Ureter (tissue), 1 donor: ENCODE data around the gene TTC6. TPM values are rescaled to one million over a fixed set of nuclear protein-coding genes. Genes with fewer than 3 reads are reported as not detected.

Source experiments
- DNase-seq: peaks from one replicate; pipeline ENCODE4 v3.0.0-alpha.2; 2020; ENCODE audit warnings: low spot score
- total RNA-seq: library from RNA; stranded (reverse); gene quantifications from one replicate; pipeline ENCODE4 v1.2.4, GENCODE V29; 2023
- donor health status: DM: yes; HTN: yes; CAD: no.

TTC6 gene
- total RNA-seq, 1 donor from 2014 or later = 21.3 TPM

DNA sequence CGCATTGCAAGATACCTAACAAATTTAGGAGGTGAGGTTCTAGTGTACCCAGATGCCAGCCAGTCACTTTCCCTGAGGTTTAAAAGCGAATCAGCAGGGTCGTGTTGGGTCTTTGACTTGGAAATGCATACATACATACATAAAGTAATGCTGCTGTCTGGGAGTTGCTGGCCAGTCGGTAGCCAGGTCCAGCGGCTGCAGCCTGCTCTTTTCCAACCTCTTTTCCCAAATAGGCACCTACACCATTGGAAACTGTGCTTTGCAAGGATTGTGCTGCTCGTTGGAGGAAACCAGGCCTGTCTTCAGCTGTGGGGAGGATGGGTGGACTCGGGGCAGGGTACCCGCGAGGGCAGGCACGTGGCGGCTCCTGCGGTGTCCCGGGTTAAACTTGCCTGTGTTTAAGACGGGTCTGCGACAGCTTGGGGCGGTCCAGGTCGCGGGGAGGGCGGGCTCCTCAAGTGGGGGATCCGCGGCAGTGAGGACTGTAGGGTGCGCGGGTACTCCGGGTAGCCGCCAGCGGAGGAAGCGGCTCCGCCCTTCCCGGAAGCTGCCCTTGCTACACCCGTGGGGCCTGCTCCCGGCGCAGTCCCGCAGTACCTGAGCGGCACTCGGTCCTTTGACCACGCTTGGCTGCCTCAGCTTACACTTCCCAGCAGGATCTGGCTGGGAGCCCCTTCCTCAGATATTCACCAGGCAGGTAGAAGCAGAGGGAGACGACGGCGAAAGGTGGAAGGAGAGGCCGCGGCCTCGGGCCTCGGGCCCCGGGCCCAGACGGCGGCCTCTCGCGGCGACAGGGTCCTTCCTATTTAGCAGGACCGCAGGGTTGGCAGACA is 2.7 kb downstream of the TTC6 start:
- no peak for DNase-seq

DNA sequence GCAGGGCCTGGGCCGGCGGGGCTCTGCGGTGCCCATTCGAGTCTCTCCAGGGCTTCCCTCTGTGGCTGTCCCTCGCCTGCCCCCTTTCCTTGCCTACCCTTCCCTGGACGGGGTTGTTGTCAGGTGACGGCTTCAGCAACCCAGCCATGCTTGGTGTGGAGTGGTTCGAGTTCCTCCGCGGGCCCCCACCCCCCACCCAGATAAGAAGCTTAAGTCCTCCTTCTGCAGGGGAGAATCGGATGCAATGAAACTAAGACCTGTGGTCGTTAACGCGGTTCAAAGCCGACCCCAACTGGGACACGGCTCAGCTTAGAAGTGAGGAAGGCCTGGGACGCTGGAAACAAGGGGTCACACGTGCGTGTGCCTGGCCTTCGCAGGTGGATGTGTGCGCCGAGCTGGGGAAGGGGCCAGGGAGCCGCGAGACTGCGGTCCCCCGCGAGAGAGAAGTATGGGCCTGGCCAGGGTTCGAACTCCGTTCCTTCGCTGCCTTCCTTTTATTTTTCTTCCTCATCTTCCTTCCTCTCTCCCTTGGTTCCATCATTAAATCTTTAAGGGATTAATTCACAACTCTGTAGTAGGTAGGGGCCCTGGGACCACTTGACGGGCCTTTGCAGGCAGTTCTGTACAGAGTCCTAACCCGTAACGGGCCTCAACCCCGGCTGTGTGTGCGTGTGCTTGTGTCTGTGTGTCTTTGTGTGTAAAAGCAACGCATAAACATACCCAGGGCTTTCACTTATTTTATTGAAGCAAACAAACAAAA is 3.5 kb downstream of the TTC6 start:
- no peak for DNase-seq

DNA sequence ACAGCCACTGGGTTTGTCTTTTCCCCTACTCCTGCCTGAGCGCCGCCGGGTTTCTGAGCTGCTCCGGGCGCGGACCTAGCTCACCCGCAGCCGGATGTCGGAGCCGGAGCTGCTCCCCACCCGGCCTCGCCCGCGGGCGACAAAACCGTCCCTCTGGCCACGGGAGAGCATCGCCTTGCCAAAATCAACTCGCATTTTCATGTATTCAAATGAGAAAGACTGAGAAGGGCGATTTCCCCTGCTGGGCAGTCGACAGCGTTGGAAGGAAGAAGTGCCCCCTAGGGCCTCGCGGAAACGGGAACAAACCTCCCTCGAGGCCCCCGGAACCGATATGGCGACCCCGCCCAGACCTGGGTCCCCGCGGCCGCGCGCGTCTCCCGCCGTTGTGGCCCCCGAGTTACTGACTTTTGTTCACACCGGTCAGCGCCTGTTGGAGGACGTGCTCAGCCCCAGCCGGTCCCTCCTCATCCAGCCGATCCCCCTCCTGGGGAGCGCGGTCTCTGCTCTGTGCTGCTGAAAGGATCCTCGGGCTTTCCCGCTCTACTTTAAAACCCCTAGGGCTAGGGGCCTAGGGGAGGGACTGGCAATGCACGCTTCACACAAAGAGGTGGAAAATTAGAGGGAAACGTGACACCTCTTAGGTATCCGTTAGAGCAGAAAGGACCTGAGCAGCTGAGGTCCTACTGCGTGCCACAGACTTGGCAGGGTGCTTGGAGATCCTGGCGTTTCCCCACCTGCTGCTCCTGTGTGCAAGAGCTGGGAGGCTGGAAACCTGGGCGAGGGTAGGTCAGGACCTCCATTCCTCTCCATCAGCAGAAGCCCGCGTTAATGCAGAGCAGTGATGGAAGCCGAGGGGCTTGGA is 4.3 kb downstream of the TTC6 start:
- no peak for DNase-seq

DNA sequence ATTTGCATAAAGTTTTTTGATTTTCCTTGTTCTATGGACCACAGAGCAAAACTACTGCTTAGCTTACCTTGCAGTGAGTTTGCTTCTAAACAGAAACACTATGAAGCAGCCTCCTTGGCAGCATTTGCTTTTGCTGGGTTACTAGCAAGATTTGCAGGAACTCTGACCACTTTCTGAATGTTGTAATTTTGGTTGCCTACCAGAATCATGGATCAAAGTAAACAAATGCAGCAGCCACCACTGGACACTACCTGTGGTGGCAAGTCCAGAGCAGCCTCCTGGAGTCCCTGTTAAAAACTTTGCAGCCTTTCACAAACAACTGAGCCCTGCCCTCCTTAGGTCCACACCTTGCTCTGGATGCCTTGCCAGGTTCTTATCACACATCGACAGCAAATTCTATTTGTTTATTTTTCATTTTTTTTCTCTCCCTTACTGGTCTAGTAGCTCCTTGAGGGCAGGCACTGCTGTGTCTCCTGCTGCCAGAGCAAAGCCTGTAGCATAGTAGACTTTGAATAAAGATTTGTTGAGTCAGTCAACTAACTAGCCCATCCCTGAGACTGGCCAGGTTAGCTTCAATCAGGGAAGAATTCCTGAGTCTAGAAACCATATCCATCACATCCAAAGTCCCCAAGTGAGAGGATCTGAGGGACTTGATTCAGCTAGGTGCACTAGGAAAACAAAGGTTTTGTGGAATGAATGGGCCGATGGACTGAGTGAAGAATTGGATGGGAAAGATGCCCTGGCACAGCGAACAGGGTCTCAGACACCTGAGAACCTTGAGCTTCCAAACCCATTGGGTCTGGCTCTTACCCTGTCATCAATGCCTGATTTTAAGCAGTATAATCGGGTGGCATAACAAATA is 5.7 kb downstream of the TTC6 start:
- no peak for DNase-seq

DNA sequence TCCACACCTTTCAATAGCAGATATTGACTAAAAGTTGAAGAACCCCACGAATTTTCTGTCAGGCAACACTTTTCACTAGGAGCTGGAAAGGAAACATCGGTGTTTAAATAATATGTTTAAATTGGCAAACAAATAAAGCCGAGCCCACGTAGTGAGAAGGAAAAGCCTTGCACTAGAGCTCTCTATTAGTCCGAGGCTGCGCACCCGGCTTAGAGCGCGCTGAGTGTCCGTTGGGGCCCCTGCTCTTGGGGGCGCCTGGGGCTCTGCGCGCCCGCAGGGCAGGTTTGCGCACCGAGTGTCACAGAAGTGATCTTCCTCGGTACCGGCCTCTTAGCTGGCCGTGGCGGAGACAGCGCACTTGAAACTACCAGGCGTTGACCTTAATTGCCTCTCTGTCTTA is 6.4 kb downstream of the TTC6 start:
- DNase-seq = no peak

DNA sequence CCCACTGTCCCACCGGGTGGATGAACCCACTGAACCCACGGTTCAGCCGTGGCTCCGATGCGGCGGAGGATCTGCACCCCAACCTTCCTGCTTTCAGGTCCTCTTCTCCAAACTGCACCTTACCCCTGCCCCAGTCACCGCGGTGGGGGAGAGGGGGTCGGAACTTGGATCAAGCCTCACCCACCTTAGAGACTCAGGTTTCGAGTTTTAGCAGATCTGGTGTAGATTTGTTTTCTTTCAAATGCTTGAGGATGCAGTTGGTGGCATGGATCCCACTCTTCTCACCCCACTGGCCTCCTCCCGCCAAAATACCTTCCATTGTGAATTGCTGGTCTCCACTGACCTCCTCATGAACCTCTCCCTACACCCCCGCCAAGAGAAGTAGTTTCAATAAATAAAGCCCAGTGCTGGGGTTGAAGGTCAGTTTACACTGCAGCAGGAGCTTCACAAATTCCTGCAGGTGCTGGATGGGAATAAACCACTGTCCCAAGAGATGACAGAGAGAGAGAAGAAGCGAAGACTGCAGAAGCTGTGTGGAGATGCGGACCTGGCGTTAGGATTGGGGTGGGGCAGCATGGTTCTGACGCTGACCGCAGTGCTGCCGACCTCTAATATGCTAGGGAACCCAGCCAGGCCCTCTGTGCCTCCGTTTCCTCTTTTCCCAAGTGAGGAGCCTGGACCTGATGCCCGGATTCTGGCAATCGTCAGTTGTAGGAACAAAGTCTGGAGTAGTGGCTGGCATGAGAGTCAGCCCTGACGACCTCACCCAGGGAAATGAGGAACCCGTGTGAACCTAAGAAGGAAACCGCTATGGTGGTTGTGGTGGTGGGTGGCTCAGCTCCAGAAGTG is 7.4 kb downstream of the TTC6 start:
- DNase-seq = no peak

DNA sequence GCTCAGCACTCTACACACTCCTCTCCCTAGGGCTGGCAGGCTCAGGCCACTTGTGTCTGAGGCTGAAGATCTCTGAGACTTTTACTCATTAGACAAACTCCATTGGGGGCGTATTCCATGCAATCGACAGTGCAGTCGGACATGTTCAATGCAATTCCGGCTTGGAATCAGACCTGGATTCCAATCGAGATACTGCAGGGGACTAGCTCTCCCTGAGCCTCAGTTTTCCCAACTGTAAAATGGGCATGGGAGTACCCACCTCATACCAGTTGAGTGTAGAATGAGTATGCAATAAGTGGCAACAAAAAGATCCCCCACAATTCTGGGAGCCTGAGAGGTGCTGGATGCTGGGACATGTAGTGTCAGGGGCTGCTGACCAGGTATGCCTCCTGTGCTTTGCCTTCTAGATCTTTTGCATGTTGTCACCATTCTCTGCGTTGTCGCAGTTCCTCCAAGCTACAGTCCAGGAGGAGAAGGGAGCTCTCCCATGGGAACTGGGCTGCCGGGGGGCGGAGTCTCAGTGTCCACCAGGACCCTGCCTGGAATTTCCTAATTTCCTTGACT is 8.3 kb downstream of the TTC6 start:
- no peak for DNase-seq

DNA sequence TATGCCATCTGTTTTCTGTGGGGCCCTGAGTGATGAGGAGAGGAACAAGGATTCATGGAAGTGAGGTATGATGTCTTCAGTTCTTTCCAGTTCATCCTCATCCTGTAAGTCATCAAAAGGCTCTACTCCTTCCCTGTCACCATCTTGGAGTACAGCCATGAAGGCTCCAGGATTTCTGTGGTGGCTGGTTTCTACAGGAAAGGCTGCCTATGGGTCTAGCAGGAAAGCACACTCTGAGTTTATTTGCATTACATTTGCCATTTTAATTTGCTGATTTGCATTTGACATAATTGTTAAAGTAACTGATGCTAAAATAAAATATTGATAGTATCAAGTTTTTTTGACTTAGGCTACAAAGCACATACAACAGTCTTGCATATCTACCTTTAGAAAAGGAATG is 11.2 kb downstream of the TTC6 start:
- DNase-seq = no peak

DNA sequence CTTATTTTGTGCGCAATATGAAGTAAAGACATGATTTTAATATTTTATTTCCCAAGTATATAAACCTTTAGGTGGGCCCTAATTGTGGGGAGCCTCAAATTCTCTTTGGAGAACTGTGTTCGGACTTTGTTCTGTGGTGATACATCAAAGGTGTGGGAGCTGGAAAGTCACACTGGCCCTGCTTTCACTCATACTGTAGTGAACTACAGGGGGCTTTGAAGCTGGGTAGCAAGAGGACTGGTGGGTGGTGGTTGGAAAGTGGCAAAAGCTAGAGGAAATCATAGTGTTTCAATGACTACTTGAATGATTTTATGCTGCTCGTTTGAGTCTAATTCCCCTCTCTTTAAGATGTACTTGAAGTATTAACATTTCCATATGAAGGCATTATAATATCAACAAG is 13.2 kb downstream of the TTC6 start:
- DNase-seq = no peak

DNA sequence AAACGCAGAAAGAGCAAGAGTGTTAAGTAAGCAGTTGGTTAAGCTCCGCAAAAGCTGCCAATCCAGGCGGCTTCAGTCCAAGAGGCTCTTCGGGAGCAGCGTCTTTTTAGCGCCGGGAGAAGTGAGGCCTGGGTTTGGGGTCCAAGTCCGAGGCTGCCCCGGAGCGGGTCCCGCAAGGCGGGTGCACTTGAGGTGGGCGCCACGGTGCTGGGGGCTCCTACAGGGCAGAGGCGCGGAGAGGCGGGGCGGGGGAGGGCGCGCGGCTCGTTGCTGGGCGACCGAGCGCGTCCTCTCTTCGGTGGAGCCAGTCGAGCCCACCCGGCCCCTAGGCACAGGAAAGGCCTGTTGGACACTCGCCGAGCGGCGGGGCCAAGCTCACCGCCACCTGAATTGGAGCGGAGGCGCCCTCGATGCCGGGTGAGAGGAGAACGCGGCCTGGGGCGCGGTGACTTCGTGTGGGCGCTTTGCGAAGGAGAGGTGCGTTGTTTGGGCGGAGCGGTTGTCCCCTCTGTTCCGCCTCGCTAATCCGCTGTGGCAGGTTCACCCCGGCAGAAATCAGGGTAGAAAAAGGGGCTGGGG is 15.6 kb downstream of the TTC6 start:
- no peak for DNase-seq

DNA sequence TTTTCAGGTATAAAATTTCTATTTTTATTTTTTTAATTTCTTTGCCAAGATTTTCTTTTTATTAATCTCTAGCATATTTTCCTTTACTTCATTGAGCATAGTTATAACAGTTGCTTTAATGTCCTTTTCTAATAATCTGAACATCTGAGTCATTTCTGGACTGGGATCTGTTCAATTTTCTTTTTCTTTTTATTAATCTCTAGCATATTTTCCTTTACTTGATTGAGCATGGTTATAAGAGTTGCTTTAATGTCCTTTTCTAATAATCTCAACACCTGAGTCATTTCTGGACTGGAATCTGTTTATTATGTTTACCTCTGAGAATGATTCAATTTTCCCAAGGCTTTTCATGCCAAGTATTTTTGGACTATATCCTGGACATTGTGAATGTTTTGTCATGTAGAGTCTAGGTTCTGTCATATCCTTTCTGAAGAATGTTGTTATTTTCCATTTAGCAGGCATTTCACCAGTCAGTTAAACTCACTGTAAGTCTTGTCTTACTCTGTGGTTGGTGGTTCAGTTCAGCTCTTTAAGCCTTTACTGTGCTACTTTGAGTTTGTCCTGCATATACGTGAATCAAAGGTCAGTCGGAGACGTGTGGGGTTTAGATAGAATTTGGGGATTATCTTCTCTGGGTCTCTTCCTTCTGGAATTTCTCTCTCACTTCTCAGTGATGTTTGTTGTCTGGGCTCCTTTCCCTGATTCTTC is 20.3 kb downstream of the TTC6 start:
- DNase-seq = no peak

DNA sequence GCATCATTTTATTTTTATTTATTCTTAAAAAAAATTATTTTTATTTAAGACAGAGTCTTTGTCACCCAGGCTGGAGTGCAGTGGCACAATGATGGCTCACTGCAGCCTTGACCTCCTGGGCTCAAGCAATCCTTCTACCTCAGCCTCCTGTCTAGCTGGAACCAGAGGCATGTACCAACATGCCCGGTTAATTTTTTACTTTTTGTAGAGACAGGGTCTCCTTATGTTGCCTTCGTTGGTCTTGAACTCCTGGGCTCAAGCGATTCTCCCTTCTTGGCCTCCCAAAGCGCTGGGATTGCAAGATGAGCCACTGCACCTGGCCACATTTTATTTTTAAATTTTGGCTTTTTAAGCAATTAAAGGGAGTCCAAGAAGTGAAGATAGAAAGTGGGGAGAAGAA is 21.4 kb downstream of the TTC6 start:
- DNase-seq = no peak

DNA sequence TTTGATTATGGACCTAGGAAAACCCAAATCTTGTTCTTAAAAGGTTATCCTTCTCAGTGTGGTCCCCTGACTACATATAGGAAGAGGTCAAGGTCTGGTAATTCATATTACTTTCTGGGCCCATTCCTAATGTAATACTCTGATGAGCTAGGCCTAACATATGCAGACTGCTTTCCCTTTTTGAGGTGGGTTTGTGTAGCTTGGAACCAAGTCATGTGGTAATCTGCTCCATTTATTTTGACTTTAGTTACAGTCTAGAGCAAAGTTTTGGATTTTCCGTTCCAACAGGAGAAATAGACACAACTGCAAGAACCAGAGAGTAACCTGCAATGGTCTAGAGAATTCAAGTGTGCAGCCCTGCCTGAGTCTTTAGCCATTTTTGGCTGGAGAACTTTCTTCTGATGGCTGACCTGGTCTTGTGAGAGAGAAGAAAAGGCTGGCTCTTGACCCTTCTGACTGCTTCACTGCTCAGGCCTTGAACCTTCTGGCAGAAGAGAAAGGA is 22.5 kb downstream of the TTC6 start:
- DNase-seq = no peak

DNA sequence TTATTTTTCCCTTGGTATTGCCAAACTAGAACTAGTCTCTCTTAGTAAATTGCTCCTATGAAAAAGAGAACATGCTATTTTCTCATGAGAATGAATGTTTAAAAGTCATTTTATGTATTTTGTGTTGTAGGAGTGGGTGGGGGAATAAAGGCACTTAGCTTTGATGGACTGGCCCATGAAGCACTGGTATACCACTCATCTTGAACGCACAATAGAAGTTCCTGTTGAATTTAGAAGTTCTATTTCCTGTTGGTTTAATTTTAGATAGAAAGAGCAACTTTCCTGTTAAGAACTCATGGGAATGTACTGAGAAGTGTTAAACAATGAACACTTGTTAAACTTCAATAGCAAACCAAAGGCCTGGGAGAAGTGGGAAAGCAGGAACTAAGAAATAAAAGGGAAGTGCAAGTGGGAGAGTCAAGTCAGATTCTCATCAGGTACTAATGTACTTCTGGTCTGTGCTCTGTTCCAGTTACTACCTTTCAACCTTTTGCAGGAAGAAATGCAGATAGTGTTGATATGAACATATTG is 23.1 kb downstream of the TTC6 start:
- no peak for DNase-seq

DNA sequence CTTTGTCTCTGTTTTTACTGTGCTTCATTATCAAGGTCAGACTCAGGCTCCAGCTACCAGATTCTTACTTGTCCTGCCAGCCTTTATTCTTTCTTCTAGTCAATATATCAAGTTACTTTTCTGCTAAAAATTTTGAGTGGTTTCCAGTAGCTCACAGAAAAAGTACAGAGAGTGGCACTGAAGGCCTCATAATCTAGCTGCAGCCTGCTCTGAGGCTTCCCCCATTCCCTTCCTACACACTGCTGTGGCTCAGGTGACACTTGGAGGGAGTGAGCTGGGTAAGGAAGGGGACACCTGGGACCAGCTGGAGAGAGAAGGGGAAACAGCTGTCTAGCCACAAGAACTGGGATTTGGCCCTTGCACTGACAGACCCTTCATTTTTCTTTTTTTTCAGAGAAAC is 25.4 kb downstream of the TTC6 start:
- no peak for DNase-seq

DNA sequence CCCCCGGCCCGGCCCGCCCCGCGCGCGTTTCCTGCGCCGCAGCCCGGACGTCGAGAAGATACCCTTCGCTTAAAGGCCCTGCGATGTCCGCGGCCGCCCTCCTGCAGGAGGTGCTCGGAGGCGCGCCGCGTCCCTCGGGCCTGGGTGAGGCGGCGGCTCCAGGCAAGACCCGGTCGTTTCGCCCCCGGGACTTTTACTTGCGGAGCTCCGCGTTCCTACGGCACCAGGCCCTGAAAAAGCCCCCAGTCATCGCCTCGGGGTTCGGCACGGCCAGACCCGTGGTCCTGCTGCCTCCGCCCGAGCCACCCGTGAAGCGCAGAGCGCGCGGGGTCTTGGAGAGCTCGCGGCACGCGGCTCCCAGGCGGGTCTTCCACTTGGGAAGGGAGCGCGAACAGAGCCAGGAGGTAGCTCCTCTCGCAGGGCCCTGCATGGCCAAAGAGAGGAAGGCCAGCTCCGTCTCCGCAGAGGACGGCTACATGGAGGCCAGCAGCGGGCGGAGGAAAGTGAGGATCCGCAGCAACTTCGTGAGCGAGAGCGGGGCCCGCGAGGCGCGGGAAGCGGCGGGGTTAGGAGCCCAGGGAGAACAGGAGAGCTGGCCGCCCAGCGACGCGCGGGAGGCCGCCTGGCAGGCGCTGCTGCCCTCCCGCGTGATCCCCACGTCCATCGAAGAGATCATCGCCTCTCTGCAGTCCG is 26.9 kb downstream of the TTC6 start:
- DNase-seq = no peak

DNA sequence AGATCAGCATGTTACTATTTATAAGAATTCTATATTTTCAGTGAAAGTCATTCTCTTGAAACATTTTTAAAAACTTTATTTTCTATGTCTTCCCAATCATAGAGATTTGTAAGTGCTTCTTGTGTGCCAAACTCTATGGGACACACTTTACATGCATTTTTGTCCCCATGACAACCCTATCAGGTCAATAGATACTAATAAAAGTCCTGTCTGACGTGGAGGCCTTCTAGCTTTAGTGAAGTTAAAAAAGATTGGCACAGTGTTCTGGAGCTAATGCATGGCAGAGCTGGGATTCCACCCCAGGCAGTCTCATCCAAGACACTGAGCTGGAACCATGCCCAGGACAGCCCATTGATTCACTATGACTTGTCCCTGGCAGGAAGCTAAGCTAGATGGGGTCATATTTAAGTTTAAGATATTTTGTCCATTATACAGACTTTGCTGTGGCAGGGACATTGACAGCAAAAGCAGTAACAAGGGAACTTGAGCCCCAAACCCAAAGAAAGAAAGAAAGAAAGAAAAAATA is 28.1 kb downstream of the TTC6 start:
- no peak for DNase-seq

DNA sequence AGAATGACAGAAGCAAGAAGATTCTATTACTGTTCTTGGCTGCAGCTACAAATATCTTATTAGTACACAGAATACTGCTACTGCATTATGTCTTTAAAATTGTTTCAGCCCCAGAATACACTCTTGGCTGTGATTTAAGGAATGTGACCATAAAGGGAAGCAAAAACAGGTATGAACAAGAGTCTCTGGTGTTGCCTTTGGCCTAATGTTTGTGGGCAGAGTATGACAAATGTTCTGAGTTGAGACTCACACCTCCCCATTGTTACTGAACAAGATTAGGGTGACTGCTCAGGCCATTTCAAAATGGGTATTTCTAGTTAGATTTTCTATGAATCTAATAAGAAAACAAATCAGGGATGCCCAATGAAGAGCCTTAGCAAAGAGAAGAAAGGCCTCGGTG is 28.5 kb downstream of the TTC6 start:
- DNase-seq = no peak
